Testis (tissue), 3 donors: ENCODE data around the gene LRRIQ4. TPM values are rescaled to one million over a fixed set of nuclear protein-coding genes. Genes with fewer than 3 reads are reported as not detected.

Experiments
- DNase-seq: peaks from one replicate; pipeline ENCODE4 v3.0.0-alpha.2; 2019
- H3K27ac ChIP-seq, 2 donors: fragments of 200-600 bp; sonication (generic); one replicate each; pipeline ENCODE4 v1.5.1; 2019
- H3K27me3 ChIP-seq: fragments of 200-600 bp; sonication (generic); one replicate; pipeline ENCODE4 v1.5.1; 2019
- H3K36me3 ChIP-seq: fragments of 200-600 bp; sonication (generic); one replicate; pipeline ENCODE4 v1.5.1; 2017; ENCODE audit warnings: low read depth; ENCODE audit errors: missing control alignments
- H3K4me1 ChIP-seq: fragments of 200-600 bp; sonication (generic); one replicate; pipeline ENCODE4 v1.5.1; 2019
- H3K4me3 ChIP-seq, 2 donors: fragments of 200-600 bp; sonication (generic); one replicate each; pipeline ENCODE4 v1.5.1; 2017 to 2019
- H3K9me3 ChIP-seq: fragments of 200-600 bp; sonication (generic); one replicate; pipeline ENCODE4 v1.5.1; 2017
- POLR2A ChIP-seq: fragments of 450-650 bp; IDR thresholded peaks from one replicate; pipeline ENCODE4 v1.6.1; 2017; ENCODE audit warnings: antibody characterized with exemption, mild to moderate bottlenecking, moderate library complexity
- WGBS, 2 donors: methylation state at CpG; one replicate each; pipeline ENCODE4 v1.1.5; 2018; 5-methylcytosine and 5-hydroxymethylcytosine counted together
- intact Hi-C: fragments of 100-400 bp; cut with DNase I; formaldehyde crosslinking; loops from one replicate; pipeline ENCODE4 v1.15.1; 2023; ENCODE audit warnings: low total_unique reads
- polyA plus RNA-seq: library from polyadenylated mRNA; stranded (reverse); fragments of 350-450 nt; fragmentation: Illumina TruSeq; extraction: RNeasy Lipid Tissue Mini Kit (QIAGEN cat#74804); gene quantifications from one replicate; pipeline ENCODE4 v1.2.3, GENCODE V29; 2014; ENCODE audit warnings: low read depth, low replicate concordance; ENCODE audit not compliant: insufficient read depth
- total RNA-seq, 2 donors: library from RNA; depleted of rRNA; stranded (reverse); fragments of >200 nt; gene quantifications; one replicate each; pipeline ENCODE4 v1.2.3, GENCODE V29; 2016
- TF ChIP-seq, protein P1 (sequence below), 3 experiments: fragments of 450-650 bp in 2 of 3; fragments of 200-600 bp in 1 of 3; sonication (generic) in 1 of 3; IDR thresholded peaks; one replicate each; pipeline ENCODE4 v1.5.1; 2016 to 2019; ENCODE audit warnings: antibody characterized with exemption in 3 of 3, mild to moderate bottlenecking in 2 of 3, moderate library complexity in 1 of 3

LRRIQ4 gene
- total and polyA plus RNA-seq, 3 donors from 2014 or later = 0.68 to 3.4 (median 1.3) TPM

DNA sequence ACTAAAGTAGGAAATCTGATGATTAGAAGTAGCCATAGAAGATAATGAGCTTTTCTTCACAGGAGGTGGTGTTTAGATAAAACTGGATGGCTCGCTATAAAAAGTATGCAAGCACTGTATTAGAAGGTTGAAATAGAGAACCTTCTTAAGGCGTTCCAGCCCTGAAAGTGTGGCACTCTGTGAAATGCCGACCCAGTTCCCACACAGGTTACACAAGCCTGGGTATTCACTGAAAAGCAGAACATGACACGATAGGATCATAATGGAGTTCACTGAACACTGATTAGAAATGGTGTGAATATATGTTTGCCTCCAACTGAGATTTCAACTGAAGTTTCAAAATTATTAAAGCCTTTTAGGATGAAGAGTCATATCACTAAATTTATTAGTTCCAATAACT lies 15.0 kb downstream of the LRRIQ4 start:
- no peaks in the 10 kb centered on the region for H3K9me3 ChIP-seq
- no peaks in the 10 kb centered on the region for H3K27me3 ChIP-seq
- no peaks in the 10 kb centered on the region for H3K36me3 ChIP-seq
- no peak for DNase-seq
- H3K27ac ChIP-seq = no peak overlapping the region
- 89 to 94% methylated on average over 4 of the region's 4 CpGs for WGBS, 2 donors
- intact Hi-C loops = no loop called here
- no peak overlapping the region for H3K4me3 ChIP-seq
- no peak for TF ChIP-seq POLR2A
- TF ChIP-seq, protein P1, sequence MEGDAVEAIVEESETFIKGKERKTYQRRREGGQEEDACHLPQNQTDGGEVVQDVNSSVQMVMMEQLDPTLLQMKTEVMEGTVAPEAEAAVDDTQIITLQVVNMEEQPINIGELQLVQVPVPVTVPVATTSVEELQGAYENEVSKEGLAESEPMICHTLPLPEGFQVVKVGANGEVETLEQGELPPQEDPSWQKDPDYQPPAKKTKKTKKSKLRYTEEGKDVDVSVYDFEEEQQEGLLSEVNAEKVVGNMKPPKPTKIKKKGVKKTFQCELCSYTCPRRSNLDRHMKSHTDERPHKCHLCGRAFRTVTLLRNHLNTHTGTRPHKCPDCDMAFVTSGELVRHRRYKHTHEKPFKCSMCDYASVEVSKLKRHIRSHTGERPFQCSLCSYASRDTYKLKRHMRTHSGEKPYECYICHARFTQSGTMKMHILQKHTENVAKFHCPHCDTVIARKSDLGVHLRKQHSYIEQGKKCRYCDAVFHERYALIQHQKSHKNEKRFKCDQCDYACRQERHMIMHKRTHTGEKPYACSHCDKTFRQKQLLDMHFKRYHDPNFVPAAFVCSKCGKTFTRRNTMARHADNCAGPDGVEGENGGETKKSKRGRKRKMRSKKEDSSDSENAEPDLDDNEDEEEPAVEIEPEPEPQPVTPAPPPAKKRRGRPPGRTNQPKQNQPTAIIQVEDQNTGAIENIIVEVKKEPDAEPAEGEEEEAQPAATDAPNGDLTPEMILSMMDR (IDR thresholded peaks at IDR 0.05) = no peak
- H3K4me1 ChIP-seq = no peaks in the 10 kb centered on the region

DNA sequence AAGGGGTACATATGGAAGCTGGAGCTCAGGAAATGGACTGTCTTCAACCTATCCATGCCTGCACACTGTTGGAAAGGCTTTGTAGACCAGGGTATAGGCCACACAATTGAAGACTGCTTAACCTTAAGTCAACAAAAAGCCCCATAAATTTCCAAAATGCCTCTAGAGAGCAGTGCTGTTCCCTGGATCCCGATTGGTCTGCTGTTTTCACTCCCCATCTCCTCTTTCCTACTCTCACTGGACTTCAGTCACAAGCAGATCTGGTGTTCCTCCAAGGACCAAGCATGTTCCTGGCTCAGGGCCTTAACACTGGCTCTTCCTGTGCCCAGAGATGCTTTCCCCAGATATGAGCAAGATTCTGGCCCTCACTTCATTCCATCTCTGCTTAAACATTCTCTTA lies 22.9 kb downstream of the LRRIQ4 start:
- H3K9me3 ChIP-seq = no peaks in the 10 kb centered on the region
- intact Hi-C loops = no loop called here
- H3K27me3 ChIP-seq = no peaks in the 10 kb centered on the region
- H3K4me3 ChIP-seq = no peak overlapping the region
- 43 to 77% methylated on average over 1 of the region's 1 CpG for WGBS, 2 donors
- H3K36me3 ChIP-seq = no peaks in the 10 kb centered on the region
- H3K4me1 ChIP-seq = no peaks in the 10 kb centered on the region
- H3K27ac ChIP-seq = no peak overlapping the region
- DNase-seq = no peak
- no peak for TF ChIP-seq POLR2A
- TF ChIP-seq, protein P1 (IDR thresholded peaks at IDR 0.05) = no peak

DNA sequence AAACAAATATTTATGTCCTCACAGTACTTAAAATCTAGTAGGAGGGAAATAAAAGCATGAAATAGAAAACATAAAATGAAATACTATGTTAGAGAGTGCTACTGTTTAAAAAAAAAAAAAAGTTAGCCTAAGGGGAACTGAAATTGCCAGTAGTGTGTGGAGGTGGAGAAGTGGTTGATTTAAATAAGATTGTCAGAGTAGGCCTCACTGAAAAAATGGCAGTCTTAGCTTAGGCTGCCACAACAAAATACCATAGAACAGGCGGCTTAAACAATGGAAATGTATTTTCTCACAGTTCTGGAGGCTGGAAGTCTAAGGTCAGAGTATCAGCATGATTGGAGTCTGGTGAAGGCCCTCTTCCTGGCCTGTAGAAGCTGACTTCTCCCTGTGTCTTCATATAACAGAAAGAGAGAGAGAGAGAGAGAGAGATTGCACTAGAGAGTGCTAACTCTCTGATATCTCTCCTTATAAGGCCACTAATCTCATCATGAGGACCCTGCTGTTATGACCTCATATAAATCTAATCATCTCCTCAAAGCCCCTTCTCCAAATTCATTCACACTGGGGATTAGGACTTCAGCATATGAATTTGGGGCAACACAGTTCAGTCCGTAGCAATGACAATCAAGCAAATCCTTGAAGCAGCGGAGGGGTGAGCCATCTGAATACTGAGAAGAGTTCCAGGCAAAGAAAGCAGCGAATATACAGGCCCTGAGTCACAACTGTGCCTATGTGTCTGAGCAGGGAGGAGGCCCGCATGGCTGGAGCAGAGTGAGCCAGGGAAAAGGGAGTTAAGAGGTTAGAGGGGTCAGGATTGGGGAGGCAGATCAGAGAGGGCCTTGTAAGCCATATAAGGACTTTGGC lies 23.6 kb downstream of the LRRIQ4 start:
- intact Hi-C loops = no loop called here
- no peaks in the 10 kb centered on the region for H3K27me3 ChIP-seq

DNA sequence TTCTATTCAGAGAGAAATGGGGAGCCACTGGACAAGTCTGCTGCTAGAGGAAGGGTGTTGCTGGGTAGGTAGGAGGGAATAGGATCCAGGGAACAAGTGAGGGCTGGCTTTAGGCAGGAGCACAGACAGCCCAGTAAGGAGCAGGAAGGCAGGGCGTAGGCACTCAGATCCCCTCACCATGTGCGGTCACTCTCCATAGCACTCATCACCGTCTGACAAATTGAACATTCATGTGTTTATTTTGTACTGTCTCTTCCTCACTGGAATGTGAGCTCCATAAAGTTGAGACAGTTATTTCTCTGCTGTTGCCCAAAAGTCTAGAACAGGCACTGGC lies 24.2 kb downstream of the LRRIQ4 start:
- no peaks in the 10 kb centered on the region for H3K4me1 ChIP-seq
- no peak overlapping the region for H3K4me3 ChIP-seq
- no peaks in the 10 kb centered on the region for H3K9me3 ChIP-seq
- no peak for TF ChIP-seq POLR2A
- TF ChIP-seq, protein P1 (IDR thresholded peaks at IDR 0.05) = no peak
- no peaks in the 10 kb centered on the region for H3K36me3 ChIP-seq
- no peak overlapping the region for H3K27ac ChIP-seq
- intact Hi-C loops = no loop called here
- no peaks in the 10 kb centered on the region for H3K27me3 ChIP-seq
- 87 to 89% methylated on average over 3 of the region's 3 CpGs for WGBS, 2 donors
- no peak for DNase-seq

More for the DNA sequence above, 23.6 kb downstream of the LRRIQ4 start:
- H3K9me3 ChIP-seq = no peaks in the 10 kb centered on the region
- no peak overlapping the region for H3K4me3 ChIP-seq
- H3K36me3 ChIP-seq = no peaks in the 10 kb centered on the region
- H3K4me1 ChIP-seq = no peaks in the 10 kb centered on the region
- no peak overlapping the region for H3K27ac ChIP-seq
- 77 to 92% methylated on average over 5 of the region's 5 CpGs for WGBS, 2 donors
- no peak for DNase-seq
- TF ChIP-seq, protein P1 (IDR thresholded peaks at IDR 0.05) = no peak
- TF ChIP-seq POLR2A = no peak
